K562 (cell line): Measurements from ENCODE around the gene LRRC71. TPM values are rescaled to one million over a fixed set of nuclear protein-coding genes. Genes with fewer than 3 reads are reported as not detected.
A peak's percentile ranks its signal among the peaks of the same experiment; 100 is the strongest.

Experiments
- CBFB ChIP-seq: sonication (generic); formaldehyde crosslinking; IDR thresholded peaks from 2 replicates; pipeline ENCODE4 v1.4.0; 2020; ENCODE audit warnings: mild to moderate bottlenecking, missing genetic modification reagents
- CREB1 ChIP-seq, 2 experiments: sonication (generic) in 1 of 2; formaldehyde crosslinking in 1 of 2; IDR thresholded peaks; 2 replicates each; pipeline versions ENCODE4 v1.6.1 to v1.8.0; 2012 to 2022; ENCODE audit warnings: inconsistent platforms in 1 of 2, mild to moderate bottlenecking in 1 of 2, missing genetic modification reagents in 1 of 2, moderate library complexity in 1 of 2
- KDM5B ChIP-seq: fragments of 200-600 bp; sonication (generic); IDR thresholded peaks from 2 replicates; pipeline ENCODE4 v1.6.1; 2012; ENCODE audit warnings: low read depth, mild to moderate bottlenecking, moderate library complexity, low read length, control low read depth, inconsistent platforms; ENCODE audit not compliant: insufficient replicate concordance
- NBN ChIP-seq: fragments of 450-650 bp; IDR thresholded peaks from 2 replicates; pipeline ENCODE4 v1.6.1; 2016; ENCODE audit warnings: low read depth, mild to moderate bottlenecking
- PPARD ChIP-seq: fragments of 250-450 bp; sonication (Bioruptor Pico); IDR thresholded peaks from 2 replicates; pipeline ENCODE4 v1.8.0; 2022; ENCODE audit warnings: inconsistent platforms, mild to moderate bottlenecking, moderate library complexity
- SAFB ChIP-seq: fragments of 200-400 bp; formaldehyde crosslinking; IDR thresholded peaks from 2 replicates; pipeline ENCODE4 v1.6.1; 2017; ENCODE audit warnings: low read depth, low read length, borderline replicate concordance
- STAT5A ChIP-seq: IDR thresholded peaks from 2 replicates; pipeline ENCODE4 v1.6.1; 2012; ENCODE audit warnings: low read length, inconsistent platforms, borderline replicate concordance
- ZNF121 ChIP-seq: sonication (generic); formaldehyde crosslinking; conservative IDR thresholded peaks from 2 replicates; pipeline ENCODE4 v1.8.0; 2022; ENCODE audit warnings: missing genetic modification reagents
- ZNF165 ChIP-seq: fragments of 250-450 bp; sonication (Bioruptor Pico); IDR thresholded peaks from 2 replicates; pipeline ENCODE4 v1.4.0; 2020; ENCODE audit warnings: borderline replicate concordance
- polyA plus RNA-seq, 8 experiments: library from polyadenylated mRNA; depleted of rRNA in 4 of 8; stranded (reverse) in 5 of 8; unstranded in 3 of 8; fragments of >200 nt; fragmentation: Nextera tagmentation in 2 of 8; fragmentation: Illumina TruSeq in 1 of 8; extraction: Ambion mirVana in 2 of 8; extraction: Trizol in 1 of 8; gene quantifications; 2 replicates each; pipeline versions ENCODE4 v1.2.1 to v1.2.3, GENCODE V29; 2011 to 2014; ENCODE audit warnings: inconsistent platforms in 1 of 8, missing spikeins in 1 of 8
- total RNA-seq, 7 experiments: library from RNA; depleted of rRNA in 6 of 7; stranded (reverse); fragments of >200 nt in 6 of 7; fragmentation: Illumina TruSeq in 2 of 7; extraction: Trizol in 2 of 7; gene quantifications; 2 replicates each; pipeline versions ENCODE4 v1.2.1 to v1.2.3, GENCODE V29; 2011 to 2021; ENCODE audit warnings: low replicate concordance in 1 of 7
- TF ChIP-seq, protein P1 (sequence below): fragments of 450-650 bp; formaldehyde crosslinking; IDR thresholded peaks from 2 replicates; pipeline ENCODE4 v1.4.0; 2020; ENCODE audit warnings: mild to moderate bottlenecking, mixed read lengths
- TF ChIP-seq, protein P2 (sequence below): fragments of 250-450 bp; sonication (Bioruptor Pico); IDR thresholded peaks from 2 replicates; pipeline ENCODE4 v1.8.0; 2022; ENCODE audit warnings: inconsistent platforms
- TF ChIP-seq, protein P3 (sequence below): fragments of 450-650 bp; IDR thresholded peaks from 2 replicates; pipeline ENCODE4 v1.6.1; 2016; ENCODE audit warnings: low read depth

LRRC71 gene
- total and polyA plus RNA-seq, 9 of the 15 experiments (the other 6 are each of a cell fraction or from before 2014, with no cell fraction given) = 0.06 to 1.2 (median 0.51) TPM; not detected in 1

DNA sequence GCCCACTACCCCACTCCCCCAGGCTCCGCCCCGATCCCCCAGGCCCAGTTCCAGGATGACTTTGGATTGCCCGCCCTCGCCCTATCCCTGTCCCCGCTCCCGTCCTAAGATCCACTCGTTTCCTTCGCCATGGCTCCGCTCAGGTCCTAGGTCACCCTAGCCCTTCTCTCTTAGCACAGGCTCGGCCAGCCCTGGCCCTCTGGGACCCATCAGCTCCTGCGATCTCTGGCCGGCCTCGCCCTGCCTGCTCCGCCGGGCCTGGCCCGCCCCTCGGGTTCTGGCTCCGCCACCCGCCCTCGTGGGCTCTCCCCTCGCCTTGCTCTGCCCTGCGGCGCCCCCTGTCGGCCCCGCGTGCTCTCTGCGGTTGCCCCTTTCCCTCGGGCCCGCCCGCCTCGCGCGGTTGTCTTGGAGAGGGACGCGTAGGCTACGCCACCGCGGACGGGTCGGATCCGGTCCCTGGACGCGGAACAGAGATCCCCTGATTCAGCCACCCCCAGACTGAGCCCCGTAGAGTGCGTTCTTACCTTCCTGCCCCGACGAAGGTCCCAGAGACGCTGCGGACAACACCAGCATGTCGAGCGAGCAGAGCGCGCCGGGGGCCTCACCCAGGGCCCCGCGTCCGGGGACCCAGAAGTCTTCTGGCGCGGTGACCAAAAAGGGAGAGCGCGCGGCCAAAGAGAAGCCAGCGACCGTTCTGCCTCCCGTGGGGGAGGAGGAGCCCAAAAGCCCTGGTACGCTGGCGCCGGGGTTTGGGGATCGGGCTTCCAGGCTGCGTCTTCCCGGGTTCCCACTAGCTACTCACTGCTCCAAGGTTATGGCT is at the start of gene LRRC71 (continued):
- TF ChIP-seq, protein P1, sequence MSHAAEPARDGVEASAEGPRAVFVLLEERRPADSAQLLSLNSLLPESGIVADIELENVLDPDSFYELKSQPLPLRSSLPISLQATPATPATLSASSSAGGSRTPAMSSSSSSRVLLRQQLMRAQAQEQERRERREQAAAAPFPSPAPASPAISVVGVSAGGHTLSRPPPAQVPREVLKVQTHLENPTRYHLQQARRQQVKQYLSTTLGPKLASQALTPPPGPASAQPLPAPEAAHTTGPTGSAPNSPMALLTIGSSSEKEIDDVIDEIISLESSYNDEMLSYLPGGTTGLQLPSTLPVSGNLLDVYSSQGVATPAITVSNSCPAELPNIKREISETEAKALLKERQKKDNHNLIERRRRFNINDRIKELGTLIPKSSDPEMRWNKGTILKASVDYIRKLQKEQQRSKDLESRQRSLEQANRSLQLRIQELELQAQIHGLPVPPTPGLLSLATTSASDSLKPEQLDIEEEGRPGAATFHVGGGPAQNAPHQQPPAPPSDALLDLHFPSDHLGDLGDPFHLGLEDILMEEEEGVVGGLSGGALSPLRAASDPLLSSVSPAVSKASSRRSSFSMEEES (CRISPR knock-in tag) = no peak
- no peak for TF ChIP-seq STAT5A
- TF ChIP-seq PPARD = no peak
- no peak for TF ChIP-seq ZNF165 (CRISPR knock-in tag)
- TF ChIP-seq ZNF121 (CRISPR knock-in tag) = no peak
- peak; percentile 54 for TF ChIP-seq CREB1 (IDR thresholded peaks at IDR 0.05)
- TF ChIP-seq CREB1 (CRISPR knock-in tag; IDR thresholded peaks at IDR 0.05) = peak; percentile 76; the same call in 1 of the 2 replicates
- TF ChIP-seq KDM5B = no peak
- TF ChIP-seq, protein P2, sequence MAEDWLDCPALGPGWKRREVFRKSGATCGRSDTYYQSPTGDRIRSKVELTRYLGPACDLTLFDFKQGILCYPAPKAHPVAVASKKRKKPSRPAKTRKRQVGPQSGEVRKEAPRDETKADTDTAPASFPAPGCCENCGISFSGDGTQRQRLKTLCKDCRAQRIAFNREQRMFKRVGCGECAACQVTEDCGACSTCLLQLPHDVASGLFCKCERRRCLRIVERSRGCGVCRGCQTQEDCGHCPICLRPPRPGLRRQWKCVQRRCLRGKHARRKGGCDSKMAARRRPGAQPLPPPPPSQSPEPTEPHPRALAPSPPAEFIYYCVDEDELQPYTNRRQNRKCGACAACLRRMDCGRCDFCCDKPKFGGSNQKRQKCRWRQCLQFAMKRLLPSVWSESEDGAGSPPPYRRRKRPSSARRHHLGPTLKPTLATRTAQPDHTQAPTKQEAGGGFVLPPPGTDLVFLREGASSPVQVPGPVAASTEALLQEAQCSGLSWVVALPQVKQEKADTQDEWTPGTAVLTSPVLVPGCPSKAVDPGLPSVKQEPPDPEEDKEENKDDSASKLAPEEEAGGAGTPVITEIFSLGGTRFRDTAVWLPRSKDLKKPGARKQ (CRISPR knock-in tag) = no peak; the same call in 1 of the 2 replicates
- 0 out of 2 replicates have a peak, but pooled peaks have one; percentile 55 for TF ChIP-seq NBN
- TF ChIP-seq, protein P3, sequence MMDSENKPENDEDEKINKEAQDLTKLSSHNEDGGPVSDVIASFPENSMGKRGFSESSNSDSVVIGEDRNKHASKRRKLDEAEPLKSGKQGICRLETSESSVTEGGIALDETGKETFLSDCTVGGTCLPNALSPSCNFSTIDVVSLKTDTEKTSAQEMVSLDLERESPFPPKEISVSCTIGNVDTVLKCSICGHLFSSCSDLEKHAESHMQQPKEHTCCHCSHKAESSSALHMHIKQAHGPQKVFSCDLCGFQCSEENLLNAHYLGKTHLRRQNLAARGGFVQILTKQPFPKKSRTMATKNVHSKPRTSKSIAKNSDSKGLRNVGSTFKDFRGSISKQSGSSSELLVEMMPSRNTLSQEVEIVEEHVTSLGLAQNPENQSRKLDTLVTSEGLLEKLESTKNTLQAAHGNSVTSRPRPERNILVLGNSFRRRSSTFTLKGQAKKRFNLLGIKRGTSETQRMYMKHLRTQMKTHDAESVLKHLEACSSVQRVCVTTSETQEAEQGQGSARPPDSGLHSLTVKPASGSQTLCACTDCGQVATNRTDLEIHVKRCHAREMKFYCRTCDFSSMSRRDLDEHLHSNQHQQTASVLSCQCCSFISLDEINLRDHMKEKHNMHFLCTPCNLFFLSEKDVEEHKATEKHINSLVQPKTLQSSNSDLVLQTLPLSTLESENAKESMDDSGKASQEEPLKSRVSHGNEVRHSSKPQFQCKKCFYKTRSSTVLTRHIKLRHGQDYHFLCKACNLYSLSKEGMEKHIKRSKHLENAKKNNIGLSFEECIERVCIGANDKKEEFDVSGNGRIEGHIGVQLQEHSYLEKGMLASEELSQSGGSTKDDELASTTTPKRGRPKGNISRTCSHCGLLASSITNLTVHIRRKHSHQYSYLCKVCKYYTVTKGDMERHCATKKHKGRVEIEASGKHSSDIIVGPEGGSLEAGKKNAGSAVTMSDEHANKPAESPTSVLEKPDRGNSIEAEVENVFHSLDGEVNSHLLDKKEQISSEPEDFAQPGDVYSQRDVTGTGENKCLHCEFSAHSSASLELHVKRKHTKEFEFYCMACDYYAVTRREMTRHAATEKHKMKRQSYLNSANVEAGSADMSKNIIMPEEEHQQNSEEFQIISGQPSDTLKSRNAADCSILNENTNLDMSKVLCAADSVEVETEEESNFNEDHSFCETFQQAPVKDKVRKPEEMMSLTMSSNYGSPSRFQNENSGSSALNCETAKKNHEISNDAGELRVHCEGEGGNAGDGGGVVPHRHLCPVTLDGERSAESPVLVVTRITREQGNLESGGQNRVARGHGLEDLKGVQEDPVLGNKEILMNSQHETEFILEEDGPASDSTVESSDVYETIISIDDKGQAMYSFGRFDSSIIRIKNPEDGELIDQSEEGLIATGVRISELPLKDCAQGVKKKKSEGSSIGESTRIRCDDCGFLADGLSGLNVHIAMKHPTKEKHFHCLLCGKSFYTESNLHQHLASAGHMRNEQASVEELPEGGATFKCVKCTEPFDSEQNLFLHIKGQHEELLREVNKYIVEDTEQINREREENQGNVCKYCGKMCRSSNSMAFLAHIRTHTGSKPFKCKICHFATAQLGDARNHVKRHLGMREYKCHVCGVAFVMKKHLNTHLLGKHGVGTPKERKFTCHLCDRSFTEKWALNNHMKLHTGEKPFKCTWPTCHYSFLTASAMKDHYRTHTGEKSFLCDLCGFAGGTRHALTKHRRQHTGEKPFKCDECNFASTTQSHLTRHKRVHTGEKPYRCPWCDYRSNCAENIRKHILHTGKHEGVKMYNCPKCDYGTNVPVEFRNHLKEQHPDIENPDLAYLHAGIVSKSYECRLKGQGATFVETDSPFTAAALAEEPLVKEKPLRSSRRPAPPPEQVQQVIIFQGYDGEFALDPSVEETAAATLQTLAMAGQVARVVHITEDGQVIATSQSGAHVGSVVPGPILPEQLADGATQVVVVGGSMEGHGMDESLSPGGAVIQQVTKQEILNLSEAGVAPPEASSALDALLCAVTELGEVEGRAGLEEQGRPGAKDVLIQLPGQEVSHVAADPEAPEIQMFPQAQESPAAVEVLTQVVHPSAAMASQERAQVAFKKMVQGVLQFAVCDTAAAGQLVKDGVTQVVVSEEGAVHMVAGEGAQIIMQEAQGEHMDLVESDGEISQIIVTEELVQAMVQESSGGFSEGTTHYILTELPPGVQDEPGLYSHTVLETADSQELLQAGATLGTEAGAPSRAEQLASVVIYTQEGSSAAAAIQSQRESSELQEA = no peak
- TF ChIP-seq CBFB = peak; percentile 98
- TF ChIP-seq SAFB = peak; percentile 75; the same call in 1 of the 2 replicates
